GM19035 (cell line): Measurements from ENCODE around the gene KCNAB3.

ENCODE experiments used
- ATAC-seq: cut with Tn5 transposase; IDR thresholded peaks from one replicate; pipeline ENCODE4 v1.9.1; 2021; ENCODE audit not compliant: unreplicated experiment

Gene KCNAB3

DNA sequence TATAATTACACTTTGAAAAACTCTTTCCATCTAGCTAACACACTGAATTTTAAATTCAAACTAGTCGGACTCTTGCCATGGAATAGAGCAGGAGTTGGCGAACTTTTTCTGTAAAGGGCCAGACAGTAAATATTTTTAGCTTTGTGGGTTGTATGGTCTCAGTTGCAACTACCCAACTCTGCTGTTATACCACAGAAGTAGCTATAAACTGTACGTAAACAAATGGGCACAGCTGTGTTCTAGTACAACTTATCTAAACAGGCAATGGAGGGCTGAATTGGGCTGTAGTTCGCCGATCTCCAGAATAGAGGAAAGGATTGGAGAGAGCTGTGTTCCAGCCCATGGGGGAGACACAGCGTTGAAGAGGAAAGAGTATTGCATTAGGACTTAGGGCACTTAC lies 11.1 kb upstream of the KCNAB3 start:
- ATAC-seq, result no peak

GRCh38 chr17:7940034-7940433 lies 10.4 kb upstream of the KCNAB3 start:
- ATAC-seq, result no peak

DNA sequence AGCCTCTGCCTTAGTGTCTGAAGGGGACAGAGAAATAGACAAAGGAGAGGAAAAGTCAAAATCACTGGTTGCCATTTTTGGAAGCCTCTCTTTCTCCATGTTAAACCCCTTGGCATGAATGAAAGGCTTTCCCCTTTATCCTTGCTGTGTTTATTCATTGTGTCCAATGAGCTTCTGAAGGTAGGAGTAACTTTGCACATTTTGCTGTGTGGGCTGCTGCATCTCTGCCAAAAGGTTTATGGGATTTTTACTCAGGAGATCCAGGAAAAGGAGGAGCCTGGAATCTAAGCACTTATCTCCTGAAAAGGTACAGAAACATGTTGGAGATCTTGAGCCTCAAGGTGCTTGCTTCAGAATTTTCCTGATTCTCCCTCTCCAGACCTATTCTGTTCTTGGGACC lies 6.2 kb upstream of the KCNAB3 start:
- ATAC-seq, result no peak

GRCh38 chr17:7932949-7933348 lies 3.3 kb upstream of the KCNAB3 start:
- ATAC-seq, result no peak

DNA sequence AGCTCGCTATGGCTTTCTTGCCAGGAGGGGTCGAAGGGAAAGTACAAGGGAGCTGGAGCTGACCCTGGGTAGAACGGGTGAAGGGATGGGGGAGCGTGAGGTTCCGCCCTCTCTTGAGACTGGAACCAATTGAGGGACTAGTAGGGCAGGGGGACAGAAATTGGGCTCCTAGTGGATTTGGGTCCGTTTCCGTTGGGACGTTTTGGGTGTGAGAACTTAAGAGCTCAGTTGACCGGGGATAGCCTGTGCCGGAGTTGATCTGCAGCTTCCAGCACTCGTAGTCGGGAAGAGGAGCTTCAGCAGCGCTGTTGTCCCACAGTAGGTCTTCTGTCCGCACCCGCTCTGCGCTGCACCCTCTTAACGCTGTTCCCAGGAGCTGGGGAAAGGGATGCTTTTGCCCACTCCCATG lies 2.8 kb upstream of the KCNAB3 start:
- peak; percentile 8 for ATAC-seq

- ATAC-seq, result peak; percentile 95
These were observed 2.2 kb upstream of the KCNAB3 start, which contains the start of the genes CNTROB and TRAPPC1 for GRCh38 chr17:7931709-7932482. Gene CNTROB (plus strand): TSS chr17:7932206. CDS start chr17:7933080, 874 bp downstream. Gene TRAPPC1 (minus strand): TSS chr17:7931946. CDS start chr17:7931829, 117 bp downstream.

GRCh38 chr17:7930841-7931631 lies 1.4 kb upstream of the KCNAB3 start:
- no peak for ATAC-seq

GRCh38 chr17:7927596-7927995 lies 2.1 kb downstream of the KCNAB3 start:
- no peak for ATAC-seq

DNA sequence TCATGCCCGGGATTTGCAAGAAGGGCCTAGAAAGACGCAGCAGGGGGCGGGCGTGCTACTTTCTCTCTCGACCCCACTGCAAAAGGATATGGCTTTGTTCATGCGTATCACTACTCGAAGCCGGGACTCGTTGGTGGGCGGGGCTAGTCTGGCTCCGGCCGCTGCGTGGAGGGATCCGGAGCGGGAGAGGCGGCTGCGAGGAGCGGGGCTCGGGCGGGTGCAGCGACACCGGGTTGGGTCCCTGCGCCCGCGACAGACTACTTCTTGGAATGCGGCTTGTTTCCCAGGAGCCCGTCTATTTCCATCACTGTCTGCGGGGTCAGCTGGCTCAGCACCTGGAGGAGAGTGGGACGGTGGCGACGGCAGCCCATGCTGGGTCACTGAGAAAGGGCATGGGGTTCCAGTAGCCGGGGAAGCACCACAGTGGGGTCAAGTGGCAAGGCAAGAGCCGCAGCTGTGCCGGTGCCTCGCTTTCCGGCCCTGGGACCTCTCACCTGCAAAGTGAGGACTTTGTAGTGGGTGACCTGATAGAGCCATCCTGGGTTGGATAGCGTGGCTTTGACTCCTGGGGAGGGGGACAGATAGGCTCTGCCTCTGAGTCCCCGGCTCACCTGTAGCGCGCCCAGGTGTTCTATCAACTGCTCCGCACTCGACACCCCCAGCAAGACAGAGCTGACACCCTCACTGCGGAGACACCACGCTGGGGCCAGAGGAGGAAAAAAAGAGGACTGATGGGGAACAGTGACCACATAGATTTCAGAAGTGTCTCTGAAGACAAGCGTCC lies 6.6 kb downstream of the KCNAB3 start:
- no peak for ATAC-seq

DNA sequence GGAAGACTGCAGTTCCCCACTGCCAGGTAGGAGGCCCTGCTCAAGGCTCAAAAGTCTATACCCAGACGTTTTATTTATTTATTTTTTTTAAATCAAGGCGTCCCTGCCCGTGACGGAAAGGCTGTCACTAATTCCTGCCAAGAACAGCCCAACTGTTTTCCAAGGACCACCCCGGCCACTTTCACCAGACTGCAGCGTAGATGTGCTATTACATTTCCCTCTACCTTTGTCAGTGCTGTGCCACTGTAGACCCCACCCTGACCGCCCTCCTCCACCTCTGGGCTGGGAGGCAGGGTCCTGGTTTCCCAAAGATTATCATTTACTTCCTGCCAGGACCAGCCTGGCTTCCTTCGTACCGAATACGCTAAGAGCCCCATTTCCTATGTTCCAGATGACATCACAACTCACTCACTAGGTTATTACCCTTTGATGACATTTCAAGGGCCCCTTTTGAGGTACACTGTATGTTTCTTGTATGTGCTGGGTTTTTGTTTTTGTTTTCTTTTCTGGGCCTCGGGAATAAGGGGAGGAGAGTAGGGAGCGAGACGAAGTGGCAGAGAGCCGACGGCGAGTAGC lies 7.3 kb downstream of the KCNAB3 start:
- no peak for ATAC-seq

GRCh38 chr17:7916808-7917207 lies 12.8 kb downstream of the KCNAB3 start:
- no peak for ATAC-seq

DNA sequence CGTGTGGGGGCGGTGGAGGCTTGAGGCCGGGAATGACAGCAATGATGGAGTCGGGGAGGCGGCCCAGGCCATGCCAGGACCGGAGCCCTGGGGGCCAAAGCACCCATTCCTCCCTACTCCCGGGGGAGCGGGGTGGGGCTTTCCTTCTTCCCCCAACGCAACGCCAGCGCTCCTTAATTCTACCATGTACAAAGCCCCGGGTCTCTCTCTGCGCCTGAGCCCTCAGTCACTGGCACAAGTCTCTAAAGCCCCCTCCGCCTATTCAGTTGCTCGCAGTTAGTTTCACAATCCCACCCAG lies 13.3 kb downstream of the KCNAB3 start:
- no peak for ATAC-seq

DNA sequence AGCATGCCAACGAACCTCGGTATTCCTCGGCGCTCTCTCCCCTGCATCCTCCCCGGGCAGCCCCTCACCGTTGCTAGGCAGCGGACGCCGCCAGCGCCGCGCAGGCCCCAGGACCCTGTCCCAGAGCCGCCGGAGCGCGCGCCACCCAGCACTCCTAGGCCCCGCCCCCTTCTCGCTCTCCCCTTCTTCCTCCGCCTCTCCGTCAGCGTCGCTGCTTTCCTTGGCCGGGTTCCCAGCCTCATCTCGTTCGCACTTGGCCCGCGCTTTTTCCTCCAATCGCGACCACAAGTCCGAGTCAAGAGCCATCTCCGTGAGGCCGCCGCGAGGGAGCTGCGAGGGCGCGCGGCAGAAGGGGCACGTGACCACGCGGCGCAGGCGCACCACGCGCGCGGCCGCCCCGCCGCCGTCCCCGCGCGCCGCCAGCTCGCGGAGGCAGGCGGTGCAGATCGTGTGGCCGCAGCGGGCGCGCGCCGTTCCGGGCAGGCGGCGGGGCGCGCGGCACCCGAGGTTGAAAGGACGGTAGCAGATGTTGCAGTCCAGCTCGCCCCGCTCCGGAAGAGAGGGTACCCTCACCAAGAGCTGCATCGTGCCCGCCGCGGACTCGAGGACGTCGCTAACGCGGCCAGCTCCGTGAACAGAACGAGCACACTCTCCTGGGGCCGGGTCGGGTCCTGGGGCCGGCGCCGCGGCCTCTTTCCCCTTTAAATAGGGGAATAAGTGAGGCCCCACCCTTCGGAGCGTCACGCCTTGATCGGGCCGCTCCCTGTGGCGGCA lies 13.9 kb downstream of the KCNAB3 start, which contains the start of gene RNF227:
RNF227 (minus strand) TSS at position 679 of the 774 bp plus-strand sequence; CDS start at position 585, 94 bp downstream.
- ATAC-seq, result peak; percentile 70

DNA sequence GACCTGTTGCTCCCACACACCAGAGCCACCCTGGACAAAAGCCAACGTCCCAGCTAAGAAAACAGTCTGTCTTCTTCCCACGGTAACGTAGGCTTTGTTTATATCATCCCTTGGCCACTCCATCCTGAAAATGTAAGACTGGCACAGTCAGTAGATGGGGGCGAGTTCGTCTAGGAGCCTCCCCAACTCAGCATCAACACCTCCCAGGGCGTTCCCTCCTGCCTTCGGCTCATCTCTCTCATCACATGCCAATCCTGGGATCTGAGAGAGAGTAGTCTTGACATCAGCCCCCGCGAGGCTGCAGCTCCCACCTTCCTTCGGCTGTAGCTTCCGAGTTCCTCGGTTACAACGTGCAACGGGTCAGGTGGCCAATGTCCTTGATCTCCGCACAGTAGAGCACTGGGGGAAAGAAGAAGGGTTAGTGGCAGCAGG lies 14.5 kb downstream of the KCNAB3 start:
- ATAC-seq, result peak; percentile 2

- ATAC-seq, result no peak
These were observed 16.6 kb downstream of the KCNAB3 start for GRCh38 chr17:7912927-7913524.

GRCh38 chr17:7911116-7911515 lies 18.5 kb downstream of the KCNAB3 start:
- ATAC-seq, result no peak

GRCh38 chr17:7910711-7911110 lies 18.9 kb downstream of the KCNAB3 start:
- ATAC-seq, result no peak

- no peak for ATAC-seq
These were observed 19.4 kb downstream of the KCNAB3 start for GRCh38 chr17:7910281-7910680.

DNA sequence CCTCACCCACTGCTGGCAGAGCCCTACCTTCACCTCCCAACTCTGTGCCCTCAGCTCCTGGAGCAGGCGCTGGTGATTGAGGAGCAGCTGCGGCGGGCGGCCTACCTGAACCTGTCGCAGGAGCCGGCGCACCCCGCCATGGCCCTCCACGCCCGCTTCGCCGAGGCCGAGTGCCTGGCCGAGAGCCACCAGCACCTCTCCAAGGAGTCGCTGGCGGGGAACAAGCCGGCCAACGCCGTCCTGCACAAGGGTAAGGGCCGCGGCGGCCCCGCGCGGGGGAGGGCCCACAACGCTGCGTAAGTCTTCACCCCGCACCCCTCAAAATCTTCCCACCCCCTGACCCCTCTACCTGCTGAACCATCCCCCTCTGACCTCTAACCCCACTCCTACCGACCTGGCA lies 20.6 kb downstream of the KCNAB3 start:
- no peak for ATAC-seq
